ENCODE data around the gene ETS1.

DNA sequence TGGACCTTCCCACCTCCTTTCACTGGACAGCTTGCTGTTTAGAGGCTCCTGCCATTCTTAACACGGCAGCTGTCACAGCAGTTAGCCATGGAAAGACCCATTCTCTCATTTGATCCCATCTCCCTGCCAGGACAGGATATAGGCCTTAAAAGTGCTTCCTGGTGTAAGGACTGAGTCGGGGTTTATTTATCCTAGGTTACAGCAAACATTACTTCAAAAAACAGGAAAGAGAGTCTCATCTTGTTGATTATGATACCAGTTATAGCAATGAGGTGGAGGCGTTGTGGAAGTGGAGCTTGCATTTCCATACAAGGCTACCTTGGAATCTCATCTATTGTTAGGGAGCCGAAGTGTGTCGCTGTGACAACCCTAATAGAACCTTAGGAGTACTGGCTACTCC is 17.4 kb upstream of the ETS1 start:
- TF ChIP-seq, protein P1, sequence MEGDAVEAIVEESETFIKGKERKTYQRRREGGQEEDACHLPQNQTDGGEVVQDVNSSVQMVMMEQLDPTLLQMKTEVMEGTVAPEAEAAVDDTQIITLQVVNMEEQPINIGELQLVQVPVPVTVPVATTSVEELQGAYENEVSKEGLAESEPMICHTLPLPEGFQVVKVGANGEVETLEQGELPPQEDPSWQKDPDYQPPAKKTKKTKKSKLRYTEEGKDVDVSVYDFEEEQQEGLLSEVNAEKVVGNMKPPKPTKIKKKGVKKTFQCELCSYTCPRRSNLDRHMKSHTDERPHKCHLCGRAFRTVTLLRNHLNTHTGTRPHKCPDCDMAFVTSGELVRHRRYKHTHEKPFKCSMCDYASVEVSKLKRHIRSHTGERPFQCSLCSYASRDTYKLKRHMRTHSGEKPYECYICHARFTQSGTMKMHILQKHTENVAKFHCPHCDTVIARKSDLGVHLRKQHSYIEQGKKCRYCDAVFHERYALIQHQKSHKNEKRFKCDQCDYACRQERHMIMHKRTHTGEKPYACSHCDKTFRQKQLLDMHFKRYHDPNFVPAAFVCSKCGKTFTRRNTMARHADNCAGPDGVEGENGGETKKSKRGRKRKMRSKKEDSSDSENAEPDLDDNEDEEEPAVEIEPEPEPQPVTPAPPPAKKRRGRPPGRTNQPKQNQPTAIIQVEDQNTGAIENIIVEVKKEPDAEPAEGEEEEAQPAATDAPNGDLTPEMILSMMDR (optimal IDR thresholded peaks at IDR 0.05 in 1 of 3, IDR thresholded peaks at IDR 0.05 in 1 of 3, conservative IDR thresholded peaks at IDR 0.05 in 1 of 3; ENCODE audit: extremely low read depth in 1 of 3, insufficient read depth in 2 of 3, low read length in 3 of 3): no peak
- no peak for TF ChIP-seq EZH2 (IDR thresholded peaks at IDR 0.05; ENCODE audit: low read length)

Measured in keratinocyte (primary cell).